H1 (cell line): Measurements from ENCODE around the gene FASN. TPM values are rescaled to one million over a fixed set of nuclear protein-coding genes. Genes with fewer than 3 reads are reported as not detected.

Source experiments
- ATF2 ChIP-seq: IDR thresholded peaks from 2 replicates; pipeline ENCODE4 v1.6.1; 2012; ENCODE audit warnings: low read length, inconsistent platforms
- KDM4A ChIP-seq: IDR thresholded peaks from one replicate; pipeline ENCODE4 v1.7.1; 2012; ENCODE audit warnings: low read depth, mild to moderate bottlenecking, moderate library complexity, low read length, inconsistent platforms; ENCODE audit not compliant: severe bottlenecking
- NRF1 ChIP-seq: IDR thresholded peaks from 2 replicates; pipeline ENCODE4 v1.6.1; 2011; ENCODE audit warnings: mild to moderate bottlenecking, low read depth, low read length, improper control_type of control experiment
- RBBP5 ChIP-seq: IDR thresholded peaks from 2 replicates; pipeline ENCODE4 v1.7.1; 2012; ENCODE audit warnings: low read depth, mild to moderate bottlenecking, inconsistent platforms, low read length, moderate library complexity, borderline replicate concordance
- SIN3A ChIP-seq, 2 experiments: IDR thresholded peaks in 1 of 2; conservative IDR thresholded peaks in 1 of 2; 2 replicates each; pipeline ENCODE4 v1.6.1; 2011 to 2012; ENCODE audit warnings: low read length in 2 of 2, improper control_type of control experiment in 1 of 2, low read depth in 1 of 2, mild to moderate bottlenecking in 1 of 2
- SRF ChIP-seq: IDR thresholded peaks from 2 replicates; pipeline ENCODE4 v1.6.1; 2011; ENCODE audit warnings: mild to moderate bottlenecking, low read depth, low read length, moderate library complexity
- TAF1 ChIP-seq: IDR thresholded peaks from 2 replicates; pipeline ENCODE4 v1.6.1; 2011; ENCODE audit warnings: mild to moderate bottlenecking, low read depth, low read length
- USF2 ChIP-seq: IDR thresholded peaks from 2 replicates; pipeline ENCODE4 v1.6.1; 2011; ENCODE audit warnings: low read length, improper control_type of control experiment
- polyA plus RNA-seq, 7 experiments: library from polyadenylated mRNA; depleted of rRNA in 3 of 7; stranded (reverse) in 5 of 7; unstranded in 2 of 7; fragments of >200 nt in 5 of 7; fragments of 200-250 nt in 2 of 7; gene quantifications; 1 replicate in 5 of 7; 2 replicates in 1 of 7; 4 replicates in 1 of 7; pipeline versions ENCODE4 v1.2.1 to v1.2.3, GENCODE V29; 2011 to 2013; ENCODE audit warnings: missing spikeins in 2 of 7, mixed read lengths in 2 of 7
- total RNA-seq: library from RNA; stranded (reverse); fragmentation: NEBNext Ultra II Directional; extraction: Animal tissue kit (Norgen Biotek cat#: 25700); gene quantifications from 2 replicates; pipeline ENCODE4 v1.2.1, GENCODE V29; 2021
- TF ChIP-seq, protein P1 (sequence below): fragments of 300-600 bp; sonication (generic); IDR thresholded peaks from 2 replicates; pipeline ENCODE4 v1.7.1; 2012; ENCODE audit warnings: low read length, moderate library complexity, mild to moderate bottlenecking, inconsistent platforms; ENCODE audit not compliant: insufficient replicate concordance

FASN gene
- total and polyA plus RNA-seq, 2 of the 8 experiments (the other 6 are each of a cell fraction or from before 2014, with no cell fraction given): 143 to 561 TPM

DNA sequence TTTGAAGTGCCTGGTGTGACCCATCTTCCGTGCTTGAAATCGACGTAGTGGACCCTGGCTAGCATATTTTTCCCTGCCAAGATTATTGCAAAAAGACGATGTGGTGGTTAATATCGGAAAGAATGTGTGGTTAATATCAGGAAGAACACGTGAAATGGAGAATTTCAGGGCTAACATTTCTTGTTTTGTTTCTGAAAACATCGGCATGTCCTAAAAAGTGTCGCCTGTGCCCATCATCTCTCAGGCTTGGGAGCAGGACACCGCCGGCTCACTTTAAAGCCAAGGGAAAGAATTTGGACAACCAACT is 60.2 kb downstream of the FASN start (continued):
- TF ChIP-seq, protein P1, sequence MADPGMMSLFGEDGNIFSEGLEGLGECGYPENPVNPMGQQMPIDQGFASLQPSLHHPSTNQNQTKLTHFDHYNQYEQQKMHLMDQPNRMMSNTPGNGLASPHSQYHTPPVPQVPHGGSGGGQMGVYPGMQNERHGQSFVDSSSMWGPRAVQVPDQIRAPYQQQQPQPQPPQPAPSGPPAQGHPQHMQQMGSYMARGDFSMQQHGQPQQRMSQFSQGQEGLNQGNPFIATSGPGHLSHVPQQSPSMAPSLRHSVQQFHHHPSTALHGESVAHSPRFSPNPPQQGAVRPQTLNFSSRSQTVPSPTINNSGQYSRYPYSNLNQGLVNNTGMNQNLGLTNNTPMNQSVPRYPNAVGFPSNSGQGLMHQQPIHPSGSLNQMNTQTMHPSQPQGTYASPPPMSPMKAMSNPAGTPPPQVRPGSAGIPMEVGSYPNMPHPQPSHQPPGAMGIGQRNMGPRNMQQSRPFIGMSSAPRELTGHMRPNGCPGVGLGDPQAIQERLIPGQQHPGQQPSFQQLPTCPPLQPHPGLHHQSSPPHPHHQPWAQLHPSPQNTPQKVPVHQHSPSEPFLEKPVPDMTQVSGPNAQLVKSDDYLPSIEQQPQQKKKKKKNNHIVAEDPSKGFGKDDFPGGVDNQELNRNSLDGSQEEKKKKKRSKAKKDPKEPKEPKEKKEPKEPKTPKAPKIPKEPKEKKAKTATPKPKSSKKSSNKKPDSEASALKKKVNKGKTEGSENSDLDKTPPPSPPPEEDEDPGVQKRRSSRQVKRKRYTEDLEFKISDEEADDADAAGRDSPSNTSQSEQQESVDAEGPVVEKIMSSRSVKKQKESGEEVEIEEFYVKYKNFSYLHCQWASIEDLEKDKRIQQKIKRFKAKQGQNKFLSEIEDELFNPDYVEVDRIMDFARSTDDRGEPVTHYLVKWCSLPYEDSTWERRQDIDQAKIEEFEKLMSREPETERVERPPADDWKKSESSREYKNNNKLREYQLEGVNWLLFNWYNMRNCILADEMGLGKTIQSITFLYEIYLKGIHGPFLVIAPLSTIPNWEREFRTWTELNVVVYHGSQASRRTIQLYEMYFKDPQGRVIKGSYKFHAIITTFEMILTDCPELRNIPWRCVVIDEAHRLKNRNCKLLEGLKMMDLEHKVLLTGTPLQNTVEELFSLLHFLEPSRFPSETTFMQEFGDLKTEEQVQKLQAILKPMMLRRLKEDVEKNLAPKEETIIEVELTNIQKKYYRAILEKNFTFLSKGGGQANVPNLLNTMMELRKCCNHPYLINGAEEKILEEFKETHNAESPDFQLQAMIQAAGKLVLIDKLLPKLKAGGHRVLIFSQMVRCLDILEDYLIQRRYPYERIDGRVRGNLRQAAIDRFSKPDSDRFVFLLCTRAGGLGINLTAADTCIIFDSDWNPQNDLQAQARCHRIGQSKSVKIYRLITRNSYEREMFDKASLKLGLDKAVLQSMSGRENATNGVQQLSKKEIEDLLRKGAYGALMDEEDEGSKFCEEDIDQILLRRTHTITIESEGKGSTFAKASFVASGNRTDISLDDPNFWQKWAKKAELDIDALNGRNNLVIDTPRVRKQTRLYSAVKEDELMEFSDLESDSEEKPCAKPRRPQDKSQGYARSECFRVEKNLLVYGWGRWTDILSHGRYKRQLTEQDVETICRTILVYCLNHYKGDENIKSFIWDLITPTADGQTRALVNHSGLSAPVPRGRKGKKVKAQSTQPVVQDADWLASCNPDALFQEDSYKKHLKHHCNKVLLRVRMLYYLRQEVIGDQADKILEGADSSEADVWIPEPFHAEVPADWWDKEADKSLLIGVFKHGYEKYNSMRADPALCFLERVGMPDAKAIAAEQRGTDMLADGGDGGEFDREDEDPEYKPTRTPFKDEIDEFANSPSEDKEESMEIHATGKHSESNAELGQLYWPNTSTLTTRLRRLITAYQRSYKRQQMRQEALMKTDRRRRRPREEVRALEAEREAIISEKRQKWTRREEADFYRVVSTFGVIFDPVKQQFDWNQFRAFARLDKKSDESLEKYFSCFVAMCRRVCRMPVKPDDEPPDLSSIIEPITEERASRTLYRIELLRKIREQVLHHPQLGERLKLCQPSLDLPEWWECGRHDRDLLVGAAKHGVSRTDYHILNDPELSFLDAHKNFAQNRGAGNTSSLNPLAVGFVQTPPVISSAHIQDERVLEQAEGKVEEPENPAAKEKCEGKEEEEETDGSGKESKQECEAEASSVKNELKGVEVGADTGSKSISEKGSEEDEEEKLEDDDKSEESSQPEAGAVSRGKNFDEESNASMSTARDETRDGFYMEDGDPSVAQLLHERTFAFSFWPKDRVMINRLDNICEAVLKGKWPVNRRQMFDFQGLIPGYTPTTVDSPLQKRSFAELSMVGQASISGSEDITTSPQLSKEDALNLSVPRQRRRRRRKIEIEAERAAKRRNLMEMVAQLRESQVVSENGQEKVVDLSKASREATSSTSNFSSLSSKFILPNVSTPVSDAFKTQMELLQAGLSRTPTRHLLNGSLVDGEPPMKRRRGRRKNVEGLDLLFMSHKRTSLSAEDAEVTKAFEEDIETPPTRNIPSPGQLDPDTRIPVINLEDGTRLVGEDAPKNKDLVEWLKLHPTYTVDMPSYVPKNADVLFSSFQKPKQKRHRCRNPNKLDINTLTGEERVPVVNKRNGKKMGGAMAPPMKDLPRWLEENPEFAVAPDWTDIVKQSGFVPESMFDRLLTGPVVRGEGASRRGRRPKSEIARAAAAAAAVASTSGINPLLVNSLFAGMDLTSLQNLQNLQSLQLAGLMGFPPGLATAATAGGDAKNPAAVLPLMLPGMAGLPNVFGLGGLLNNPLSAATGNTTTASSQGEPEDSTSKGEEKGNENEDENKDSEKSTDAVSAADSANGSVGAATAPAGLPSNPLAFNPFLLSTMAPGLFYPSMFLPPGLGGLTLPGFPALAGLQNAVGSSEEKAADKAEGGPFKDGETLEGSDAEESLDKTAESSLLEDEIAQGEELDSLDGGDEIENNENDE: no peak
- TF ChIP-seq KDM4A (no peak), SRF (no peak), NRF1 (no peak), ATF2 (no peak), USF2 (no peak), TAF1 (no peak), RBBP5 (no peak), SIN3A (conservative IDR thresholded peaks at IDR 0.05 in 1 of 2, IDR thresholded peaks at IDR 0.05 in 1 of 2; ENCODE audit: low read depth in 1 of 2, low read length in 2 of 2) (no peak)
